ENCODE results near the gene DPYSL4.

DNA sequence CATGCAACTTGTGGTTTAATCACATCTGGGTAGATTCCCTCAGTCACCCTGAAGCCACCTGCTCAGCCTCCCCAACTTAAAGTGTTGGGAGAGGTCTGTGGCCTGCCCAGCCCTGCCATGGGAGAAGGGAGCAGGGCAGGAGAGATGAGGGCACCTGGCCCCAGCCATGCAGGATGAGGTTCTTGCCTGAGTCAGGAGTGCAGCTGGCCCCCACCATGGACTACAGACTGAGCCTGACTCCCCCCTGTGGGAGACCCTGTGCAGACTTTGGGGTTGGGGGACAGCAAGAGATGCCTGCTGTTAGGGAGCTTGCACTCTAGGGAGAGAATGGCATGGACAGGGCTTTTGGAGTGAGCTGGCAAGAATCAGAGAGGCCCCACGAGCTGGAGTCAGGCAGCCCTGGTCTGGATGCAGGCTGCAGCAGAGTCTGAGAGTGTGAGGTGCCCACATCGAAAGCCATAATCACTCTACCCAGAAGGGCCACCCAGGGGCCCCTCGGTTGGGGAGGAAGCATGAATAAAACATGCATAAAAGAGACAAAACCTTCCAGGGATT, 34.7 kb upstream of the DPYSL4 start:
- TF ChIP-seq, protein P1, sequence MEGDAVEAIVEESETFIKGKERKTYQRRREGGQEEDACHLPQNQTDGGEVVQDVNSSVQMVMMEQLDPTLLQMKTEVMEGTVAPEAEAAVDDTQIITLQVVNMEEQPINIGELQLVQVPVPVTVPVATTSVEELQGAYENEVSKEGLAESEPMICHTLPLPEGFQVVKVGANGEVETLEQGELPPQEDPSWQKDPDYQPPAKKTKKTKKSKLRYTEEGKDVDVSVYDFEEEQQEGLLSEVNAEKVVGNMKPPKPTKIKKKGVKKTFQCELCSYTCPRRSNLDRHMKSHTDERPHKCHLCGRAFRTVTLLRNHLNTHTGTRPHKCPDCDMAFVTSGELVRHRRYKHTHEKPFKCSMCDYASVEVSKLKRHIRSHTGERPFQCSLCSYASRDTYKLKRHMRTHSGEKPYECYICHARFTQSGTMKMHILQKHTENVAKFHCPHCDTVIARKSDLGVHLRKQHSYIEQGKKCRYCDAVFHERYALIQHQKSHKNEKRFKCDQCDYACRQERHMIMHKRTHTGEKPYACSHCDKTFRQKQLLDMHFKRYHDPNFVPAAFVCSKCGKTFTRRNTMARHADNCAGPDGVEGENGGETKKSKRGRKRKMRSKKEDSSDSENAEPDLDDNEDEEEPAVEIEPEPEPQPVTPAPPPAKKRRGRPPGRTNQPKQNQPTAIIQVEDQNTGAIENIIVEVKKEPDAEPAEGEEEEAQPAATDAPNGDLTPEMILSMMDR (IDR thresholded peaks at IDR 0.05), result no peak
- no peak for TF ChIP-seq EZH2phosphoT487 (IDR thresholded peaks at IDR 0.05)
